CD4-positive, alpha-beta T cell (primary cell): ENCODE results near the gene WDR73. TPM values are rescaled to one million over a fixed set of nuclear protein-coding genes. Genes with fewer than 3 reads are reported as not detected.

Source experiments
- ATAC-seq: fragments of 200-7000 bp; cut with Tn5 transposase; one replicate; pipeline ENCODE4 v1.10.0; 2022; ENCODE audit warnings: mild to moderate bottlenecking; ENCODE audit not compliant: poor library complexity
- CTCF ChIA-PET: fragments of 350-600 bp; sonication (Branson Sonifier 250); formaldehyde crosslinking; loops from one replicate; lab custom pipeline; 2021; ENCODE audit warnings: antibody characterized with exemption, inconsistent platforms; lab: Charles Lee
- POLR2A ChIA-PET: fragments of 350-600 bp; sonication (Branson Sonifier 250); formaldehyde crosslinking; loops from one replicate; lab custom pipeline; 2021; ENCODE audit warnings: antibody characterized with exemption, inconsistent platforms; lab: Charles Lee
- DNase-seq, 14 experiments: peaks; one replicate each; pipeline ENCODE4 v3.0.0-alpha.2; 2013 to 2020; ENCODE audit warnings: mixed read lengths in 2 of 14
- H3K27ac ChIP-seq, 2 donors: one replicate each; pipeline versions ENCODE4 v1.5.1 to v1.7.0; 2013; ENCODE audit warnings: low read length in 2 of 2, low read depth in 1 of 2, mild to moderate bottlenecking in 1 of 2
- H3K27me3 ChIP-seq, 2 experiments: 1 replicate in 1 of 2; 2 replicates in 1 of 2; pipeline versions ENCODE4 v1.6.1 to v1.7.0; 2013; ENCODE audit warnings: low read length in 2 of 2, control low read depth in 1 of 2, mild to moderate bottlenecking in 1 of 2, moderate library complexity in 1 of 2; ENCODE audit not compliant: insufficient read depth in 2 of 2, control insufficient read depth in 1 of 2
- H3K36me3 ChIP-seq: one replicate; pipeline ENCODE4 v1.6.1; 2013; ENCODE audit warnings: low read length, control low read depth; ENCODE audit not compliant: insufficient read depth
- H3K4me1 ChIP-seq: one replicate; pipeline ENCODE4 v1.6.1; 2013; ENCODE audit warnings: low read length, control low read depth; ENCODE audit not compliant: insufficient read depth
- H3K4me3 ChIP-seq: one replicate; pipeline ENCODE4 v1.5.1; 2013; ENCODE audit warnings: mild to moderate bottlenecking, low read length, moderate library complexity
- H3K9me3 ChIP-seq, 2 experiments: 1 replicate in 1 of 2; 2 replicates in 1 of 2; pipeline versions ENCODE4 v1.6.1 to v1.7.0; 2013; ENCODE audit warnings: low read length in 2 of 2, mild to moderate bottlenecking in 2 of 2, control low read depth in 1 of 2, moderate library complexity in 1 of 2; ENCODE audit not compliant: control insufficient read depth in 1 of 2, insufficient read depth in 1 of 2
- H3K27ac Mint-ChIP-seq: one replicate; pipeline ENCODE4 v1.8.0; 2020; ENCODE audit warnings: mixed read lengths
- H3K27me3 Mint-ChIP-seq: one replicate; pipeline ENCODE4 v1.8.0; 2021; ENCODE audit warnings: mixed read lengths
- H3K36me3 Mint-ChIP-seq: one replicate; pipeline ENCODE4 v1.8.0; 2021; ENCODE audit warnings: low read depth, mixed read lengths
- H3K4me1 Mint-ChIP-seq: one replicate; pipeline ENCODE4 v1.8.0; 2021; ENCODE audit warnings: low read depth, mixed read lengths
- H3K4me3 Mint-ChIP-seq: one replicate; pipeline ENCODE4 v1.8.0; 2020; ENCODE audit warnings: mild to moderate bottlenecking, mixed read lengths
- H3K9me3 Mint-ChIP-seq: one replicate; pipeline ENCODE4 v1.8.0; 2020; ENCODE audit warnings: mixed read lengths
- intact Hi-C, 2 experiments: fragments of 100-400 bp; cut with DNase I in 1 of 2; cut with micrococcal nuclease in 1 of 2; formaldehyde crosslinking; loops; one replicate each; pipeline versions ENCODE4 v1.15.1 to v1.9.0; 2023 to 2025; cut with DNase I, micrococcal nuclease
- total RNA-seq, 174 experiments: library from RNA in 2 of 174; stranded (reverse) in 2 of 174; gene quantifications; one replicate each; pipeline ENCODE4 v1.2.3 and lab custom pipeline; 2021 to 2026
- TF ChIP-seq, protein P1 (sequence below): fragments of 200-600 bp; IDR thresholded peaks from one replicate; pipeline ENCODE4 v1.8.0; 2022; ENCODE audit warnings: antibody characterized with exemption, mild to moderate bottlenecking

The WDR73 gene
- total RNA-seq, 2 experiments from 2014 or later = 17.8 to 23.7 TPM

DNA sequence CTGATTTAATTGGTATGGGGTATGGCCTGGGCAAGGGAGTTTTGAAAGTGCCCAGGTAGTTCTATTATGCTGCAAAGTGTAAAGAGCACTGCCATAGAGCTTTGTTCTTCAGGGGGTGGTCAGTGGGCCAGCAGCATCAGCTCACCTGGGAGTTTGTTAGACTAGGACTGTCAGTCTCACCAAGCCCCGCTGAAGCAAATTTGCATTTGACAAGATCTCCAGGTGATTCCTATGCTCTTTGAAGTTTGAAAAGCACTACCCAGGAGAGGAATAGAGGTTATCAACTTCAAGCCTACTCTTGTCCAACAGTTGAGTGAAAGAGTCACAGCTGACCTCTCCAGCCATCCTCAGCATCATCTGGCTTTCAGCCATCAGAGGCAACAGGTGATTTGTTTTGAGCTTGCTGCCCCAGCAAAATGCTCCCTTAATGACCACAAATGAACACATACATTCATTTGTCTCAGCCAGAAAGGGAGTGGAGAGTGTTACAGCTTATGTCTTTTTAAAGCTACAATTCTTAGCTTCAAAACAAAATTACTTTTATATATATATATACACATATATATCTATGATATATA, 45.3 kb downstream of the WDR73 start:
- Mint-ChIP-seq H3K27ac (no peak overlapping the region), H3K9me3 (no peaks in the 10 kb centered on the region), H3K36me3 (peaks cover 61% of the 10 kb centered on the region), H3K27me3 (no peaks in the 10 kb centered on the region), H3K4me1 (peaks cover 34% of the 10 kb centered on the region), H3K4me3 (no peak overlapping the region)
- Histone ChIP-seq H3K36me3 (peaks cover 11% of the 10 kb centered on the region), H3K9me3 (no peaks in the 10 kb centered on the region), H3K4me1 (peaks cover 22% of the 10 kb centered on the region), H3K4me3 (no peak overlapping the region), H3K27ac (no peak overlapping the region), H3K27me3 (no peaks in the 10 kb centered on the region)
- DNase-seq (no peak), ATAC-seq (no peak)
- TF ChIP-seq, protein P1, sequence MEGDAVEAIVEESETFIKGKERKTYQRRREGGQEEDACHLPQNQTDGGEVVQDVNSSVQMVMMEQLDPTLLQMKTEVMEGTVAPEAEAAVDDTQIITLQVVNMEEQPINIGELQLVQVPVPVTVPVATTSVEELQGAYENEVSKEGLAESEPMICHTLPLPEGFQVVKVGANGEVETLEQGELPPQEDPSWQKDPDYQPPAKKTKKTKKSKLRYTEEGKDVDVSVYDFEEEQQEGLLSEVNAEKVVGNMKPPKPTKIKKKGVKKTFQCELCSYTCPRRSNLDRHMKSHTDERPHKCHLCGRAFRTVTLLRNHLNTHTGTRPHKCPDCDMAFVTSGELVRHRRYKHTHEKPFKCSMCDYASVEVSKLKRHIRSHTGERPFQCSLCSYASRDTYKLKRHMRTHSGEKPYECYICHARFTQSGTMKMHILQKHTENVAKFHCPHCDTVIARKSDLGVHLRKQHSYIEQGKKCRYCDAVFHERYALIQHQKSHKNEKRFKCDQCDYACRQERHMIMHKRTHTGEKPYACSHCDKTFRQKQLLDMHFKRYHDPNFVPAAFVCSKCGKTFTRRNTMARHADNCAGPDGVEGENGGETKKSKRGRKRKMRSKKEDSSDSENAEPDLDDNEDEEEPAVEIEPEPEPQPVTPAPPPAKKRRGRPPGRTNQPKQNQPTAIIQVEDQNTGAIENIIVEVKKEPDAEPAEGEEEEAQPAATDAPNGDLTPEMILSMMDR = no peak
- CTCF ChIA-PET = no interaction called here
- POLR2A ChIA-PET = no interaction called here
- intact Hi-C loops = no loop called here

DNA sequence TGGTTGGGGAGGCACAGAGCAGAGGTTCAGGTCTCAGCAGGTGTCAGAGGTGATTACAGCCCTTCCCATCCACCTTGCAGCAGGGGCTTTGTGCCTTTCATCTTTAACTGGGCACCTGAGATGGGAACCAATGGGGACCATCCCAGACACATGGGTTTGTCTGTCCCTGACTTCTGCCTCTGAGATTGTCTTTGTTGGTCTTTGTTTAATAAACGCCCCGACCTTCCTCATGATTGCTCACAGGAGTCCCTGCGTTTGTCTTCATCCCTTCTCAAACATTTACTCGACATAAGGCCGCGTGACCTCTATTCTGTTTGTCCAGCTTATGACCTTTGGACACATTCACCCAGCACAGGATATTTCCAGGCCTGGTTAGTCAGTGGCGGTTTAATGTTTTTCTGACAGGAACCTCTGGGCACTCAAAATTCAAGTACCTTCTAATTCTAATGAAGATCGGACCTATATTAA, 47.4 kb downstream of the WDR73 start:
- H3K9me3 ChIP-seq = no peaks in the 10 kb centered on the region
- H3K27me3 Mint-ChIP-seq = no peaks in the 10 kb centered on the region
- ChIA-PET POLR2A (interaction anchor here (1.1 to 1.4 kb wide), 3 partner anchors 8 to 47 kb away, joined by 3 to 4 read pairs (median 4); partner anchors contain the start of gene WDR73), CTCF (no interaction called here)
- no peak for ATAC-seq
- intact Hi-C loops = no loop called here
- no peaks in the 10 kb centered on the region for H3K27me3 ChIP-seq
- H3K27ac Mint-ChIP-seq = no peak overlapping the region
- peaks cover 14% of the 10 kb centered on the region for H3K36me3 ChIP-seq
- H3K4me3 ChIP-seq = no peak overlapping the region
- peaks cover 65% of the 10 kb centered on the region for H3K36me3 Mint-ChIP-seq
- peaks cover 43% of the 10 kb centered on the region for H3K4me1 Mint-ChIP-seq
- H3K4me3 Mint-ChIP-seq = no peak overlapping the region
- H3K4me1 ChIP-seq = peaks cover 29% of the 10 kb centered on the region
- H3K27ac ChIP-seq = no peak overlapping the region
- H3K9me3 Mint-ChIP-seq = no peaks in the 10 kb centered on the region
- DNase-seq = no peak
- TF ChIP-seq, protein P1 = no peak

DNA sequence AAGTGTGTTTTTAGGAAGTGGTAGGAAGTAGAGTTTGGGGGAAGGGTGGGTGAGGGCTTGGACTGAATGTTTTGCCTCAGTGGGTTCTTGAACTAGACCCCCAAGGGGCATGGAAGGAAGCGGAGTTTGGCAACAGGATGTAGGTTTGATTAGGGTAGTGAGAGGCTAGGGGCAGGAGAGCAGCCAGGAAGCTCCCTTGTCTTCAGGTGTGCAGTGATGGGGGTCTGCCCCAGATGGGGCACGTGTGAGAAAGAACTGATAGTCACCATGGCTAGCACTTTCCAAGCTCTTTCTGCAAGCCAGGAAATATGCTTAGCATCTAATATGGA, 48.6 kb downstream of the WDR73 start:
- Mint-ChIP-seq H3K4me1 (peaks cover 48% of the 10 kb centered on the region), H3K27me3 (no peaks in the 10 kb centered on the region), H3K9me3 (no peaks in the 10 kb centered on the region), H3K4me3 (no peak overlapping the region), H3K36me3 (peaks cover 70% of the 10 kb centered on the region), H3K27ac (no peak overlapping the region)
- no peak for DNase-seq
- TF ChIP-seq, protein P1 = no peak
- H3K9me3 ChIP-seq = no peaks in the 10 kb centered on the region
- ChIA-PET CTCF (no interaction called here), POLR2A (interaction anchor here (1.4 to 1.5 kb wide), 2 partner anchors 26 to 29 kb away, joined by 4 to 5 read pairs; no protein-coding TSS in a partner anchor)
- intact Hi-C loops = no loop called here
- peaks cover 36% of the 10 kb centered on the region for H3K4me1 ChIP-seq
- peaks cover 14% of the 10 kb centered on the region for H3K36me3 ChIP-seq
- H3K4me3 ChIP-seq = peak overlapping the region; percentile 8
- ATAC-seq = no peak
- peak overlapping the region in 1 of 2 donors; percentile 24 for H3K27ac ChIP-seq
- no peaks in the 10 kb centered on the region for H3K27me3 ChIP-seq
